Choroid plexus epithelial cell (primary cell): ENCODE data around the gene LGMN.
"Not testable (repeated sequence)": the region's sequence is repeated elsewhere in the genome, so short reads cannot be mapped to it uniquely, and the experiment has no call there.

Experiments used
- DNase-seq: peaks from one replicate; pipeline ENCODE4 v3.0.0-alpha.2; 2010; ENCODE audit warnings: low read depth
- H3K4me3 ChIP-seq: 2 replicates; pipeline ENCODE4 v1.5.1; 2011; ENCODE audit warnings: low read depth, mild to moderate bottlenecking, control low read depth, low read length, moderate library complexity
- TF ChIP-seq, protein P1 (sequence below): conservative IDR thresholded peaks from 2 replicates; pipeline ENCODE4 v1.5.1; 2011; ENCODE audit warnings: low read depth, mild to moderate bottlenecking, control low read depth, inconsistent platforms, low read length, moderate library complexity

LGMN gene

GRCh38 chr14:92787554-92787953, 39.1 kb upstream of the LGMN start:
- no peak overlapping the region for H3K4me3 ChIP-seq
- no peak for DNase-seq
- TF ChIP-seq, protein P1, sequence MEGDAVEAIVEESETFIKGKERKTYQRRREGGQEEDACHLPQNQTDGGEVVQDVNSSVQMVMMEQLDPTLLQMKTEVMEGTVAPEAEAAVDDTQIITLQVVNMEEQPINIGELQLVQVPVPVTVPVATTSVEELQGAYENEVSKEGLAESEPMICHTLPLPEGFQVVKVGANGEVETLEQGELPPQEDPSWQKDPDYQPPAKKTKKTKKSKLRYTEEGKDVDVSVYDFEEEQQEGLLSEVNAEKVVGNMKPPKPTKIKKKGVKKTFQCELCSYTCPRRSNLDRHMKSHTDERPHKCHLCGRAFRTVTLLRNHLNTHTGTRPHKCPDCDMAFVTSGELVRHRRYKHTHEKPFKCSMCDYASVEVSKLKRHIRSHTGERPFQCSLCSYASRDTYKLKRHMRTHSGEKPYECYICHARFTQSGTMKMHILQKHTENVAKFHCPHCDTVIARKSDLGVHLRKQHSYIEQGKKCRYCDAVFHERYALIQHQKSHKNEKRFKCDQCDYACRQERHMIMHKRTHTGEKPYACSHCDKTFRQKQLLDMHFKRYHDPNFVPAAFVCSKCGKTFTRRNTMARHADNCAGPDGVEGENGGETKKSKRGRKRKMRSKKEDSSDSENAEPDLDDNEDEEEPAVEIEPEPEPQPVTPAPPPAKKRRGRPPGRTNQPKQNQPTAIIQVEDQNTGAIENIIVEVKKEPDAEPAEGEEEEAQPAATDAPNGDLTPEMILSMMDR = no peak

- TF ChIP-seq, protein P1 = no peak
- no peak for DNase-seq
- no peak overlapping the region for H3K4me3 ChIP-seq
Measured at GRCh38 chr14:92786427-92786756, 38.0 kb upstream of the LGMN start.

DNA sequence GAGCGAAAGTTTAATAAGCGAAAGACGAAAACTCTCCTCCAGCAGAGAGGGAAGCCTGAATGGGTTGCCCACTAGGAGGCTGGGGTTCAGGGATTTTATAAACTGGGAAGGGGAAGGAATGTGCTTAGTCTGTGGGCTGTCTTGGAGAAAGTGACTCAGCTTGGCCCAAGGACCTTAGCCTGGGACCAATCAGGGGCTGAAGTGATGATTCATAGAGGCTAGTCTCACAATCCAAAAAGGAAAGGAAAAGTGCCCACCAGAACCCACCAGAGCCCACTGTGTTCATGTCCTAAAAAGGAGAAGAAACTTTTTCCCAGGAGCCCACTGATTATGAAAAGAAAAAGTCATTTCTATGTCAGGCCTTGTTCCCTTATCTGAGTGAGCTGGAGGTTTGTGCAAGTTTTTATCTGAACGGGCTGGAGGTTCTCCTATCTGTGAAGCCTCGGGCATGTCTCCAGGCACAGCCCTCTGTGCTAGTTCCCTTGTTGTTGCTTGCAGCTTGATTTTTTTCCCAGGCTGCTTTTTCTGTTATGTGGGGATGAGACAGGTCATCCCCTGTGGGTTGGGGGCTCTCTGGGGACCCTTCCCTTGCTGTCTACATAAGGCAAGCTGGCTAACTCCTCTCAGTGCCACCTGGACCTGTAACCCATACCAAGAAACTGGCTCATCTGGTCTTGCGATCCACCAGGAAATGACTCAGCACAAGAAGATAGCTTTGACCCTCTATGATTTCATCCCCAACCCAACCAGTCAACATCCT, 37.4 kb upstream of the LGMN start:
- DNase-seq = peak; percentile 90
- TF ChIP-seq, protein P1 = peak; percentile 44
- no peak overlapping the region for H3K4me3 ChIP-seq

DNA sequence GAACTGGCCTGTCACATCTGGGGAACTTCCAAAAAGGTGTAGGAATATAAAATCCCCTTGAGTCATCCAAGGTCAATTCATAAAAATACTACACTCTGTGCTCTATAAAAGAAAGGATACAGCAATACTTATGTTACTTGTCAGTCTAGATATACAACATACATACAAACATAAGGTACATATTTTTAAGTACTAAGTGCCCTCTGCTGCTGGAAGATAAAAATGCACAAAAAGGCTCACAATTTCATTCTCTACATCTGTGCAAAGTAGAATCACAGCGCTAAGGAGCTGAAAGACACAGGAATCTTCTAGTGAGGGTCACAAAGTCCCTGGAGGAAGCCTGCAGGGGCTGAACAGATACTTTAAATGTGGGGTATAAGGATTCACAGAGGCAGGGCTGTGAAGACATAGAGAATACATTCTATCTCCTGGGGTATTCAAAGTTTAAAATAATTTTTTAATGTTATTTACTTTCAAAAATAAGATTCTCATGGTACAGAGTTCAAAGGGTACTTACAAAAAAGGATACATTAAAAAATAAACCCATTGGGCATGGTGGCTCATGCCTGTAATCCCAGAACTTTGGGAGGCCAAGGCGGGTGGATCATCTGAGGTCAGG, 35.5 kb upstream of the LGMN start:
- no peak overlapping the region for H3K4me3 ChIP-seq
- DNase-seq = peak; percentile 86
- TF ChIP-seq, protein P1 = peak; percentile 58

GRCh38 chr14:92781350-92781749, 32.9 kb upstream of the LGMN start:
- TF ChIP-seq, protein P1 = no peak
- DNase-seq = no peak
- no peak overlapping the region for H3K4me3 ChIP-seq

DNA sequence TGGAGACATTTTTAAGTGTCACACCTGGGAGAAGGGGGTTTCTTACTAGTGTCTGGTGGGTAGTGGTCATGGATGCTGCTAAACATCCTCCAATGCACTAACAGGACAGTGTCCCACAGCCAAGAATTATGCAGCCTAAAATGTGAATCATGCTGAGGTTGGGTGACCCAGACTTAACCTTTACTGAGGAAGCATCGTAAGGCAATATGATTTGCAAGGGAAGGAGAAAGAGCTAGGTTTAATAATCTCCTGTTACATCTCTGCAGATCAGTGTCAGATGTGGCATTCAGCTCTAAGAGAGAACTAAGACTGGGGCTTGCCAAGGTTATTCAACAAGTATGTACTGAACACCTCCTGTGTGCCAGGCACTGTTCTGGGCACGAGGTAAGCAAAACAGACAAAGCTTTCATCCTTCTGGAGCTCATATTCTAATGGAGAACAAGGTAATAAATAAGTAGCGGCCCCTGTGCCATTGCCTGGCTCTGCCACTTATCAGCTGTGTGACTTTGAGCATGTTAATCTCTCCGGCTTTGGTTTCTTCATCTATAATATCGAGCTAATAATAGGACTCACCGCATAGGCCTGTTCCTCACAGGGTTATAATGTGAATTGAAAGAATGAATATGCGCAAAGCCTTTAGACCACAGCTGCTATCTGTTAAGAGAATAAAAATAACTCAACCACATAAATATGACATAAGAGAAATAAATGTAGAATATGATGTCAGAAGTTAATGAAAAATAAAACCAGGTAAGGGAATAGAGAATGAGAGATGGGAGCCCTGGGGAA, 32.2 kb upstream of the LGMN start:
- TF ChIP-seq, protein P1 = no peak
- no peak overlapping the region for H3K4me3 ChIP-seq
- DNase-seq = peak; percentile 63

GRCh38 chr14:92778868-92779565, 30.6 kb upstream of the LGMN start:
- H3K4me3 ChIP-seq = not testable (repeated sequence)
- peak; percentile 42 for DNase-seq

DNA sequence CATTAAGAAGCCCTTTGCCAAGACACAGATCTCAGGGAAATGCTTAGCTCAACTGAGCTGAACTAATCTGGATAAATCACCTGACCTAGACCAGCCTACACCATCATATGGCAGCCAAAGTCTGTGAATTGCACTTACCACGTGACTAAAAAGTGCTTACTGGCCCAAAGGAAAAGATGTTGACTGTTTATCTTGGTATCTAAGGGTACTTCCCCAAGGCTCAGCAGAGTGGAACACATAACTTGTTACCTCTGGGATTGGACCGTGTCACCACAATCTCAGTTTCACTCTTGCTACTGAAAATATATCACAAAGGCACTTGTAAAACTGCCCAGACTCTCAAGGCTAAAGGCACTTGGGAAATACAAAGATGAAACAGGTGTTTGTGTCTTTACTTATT, 26.9 kb upstream of the LGMN start:
- DNase-seq, H3K4me3 ChIP-seq: not testable (repeated sequence)
